ENCODE results near the gene RHBDD3. TPM values are rescaled to one million over a fixed set of nuclear protein-coding genes. Genes with fewer than 3 reads are reported as not detected.

The RHBDD3 gene
- total and polyA plus RNA-seq, 2 donors (not counting 1 experiment from before 2014, with no cell fraction given): 11.9 to 12.5 TPM

GRCh38 chr22:29211466-29211865, 56.3 kb downstream of the RHBDD3 start:
- TF ChIP-seq CTCF (IDR thresholded peaks at IDR 0.05): no peak
- no peak for TF ChIP-seq EZH2 (IDR thresholded peaks at IDR 0.05; ENCODE audit: borderline replicate concordance, insufficient read depth, low read depth, low read length, poor library complexity, severe bottlenecking)
- H4K20me1 ChIP-seq (ENCODE audit: control insufficient read depth, insufficient read depth, low read length, poor library complexity, severe bottlenecking): no peaks in the 10 kb centered on the region
- WGBS (ENCODE audit: insufficient coverage): 93% methylated on average over 8 of the region's 9 CpGs
- no peaks in the 10 kb centered on the region for H3K36me3 ChIP-seq (replicated peaks in 1 of 2; ENCODE audit: control extremely low read depth in 1 of 2, control insufficient read depth in 1 of 2, extremely low read depth in 1 of 2, insufficient read depth in 2 of 2, low read length in 1 of 2)
- H3K4me3 Mint-ChIP-seq: no peak overlapping the region
- H2AFZ ChIP-seq (ENCODE audit: insufficient read depth, low read depth, low read length, poor library complexity, severe bottlenecking): no peak overlapping the region
- no peak overlapping the region for H3K27ac Mint-ChIP-seq
- no peak overlapping the region for H3K27ac ChIP-seq (ENCODE audit: low read length in 2 of 2)
- peaks cover 17% of the 10 kb centered on the region in 2 donors for H3K4me1 ChIP-seq (ENCODE audit: control insufficient read depth in 2 of 2, insufficient read depth in 2 of 2, low read length in 2 of 2)
- H3K4me2 ChIP-seq (replicated peaks; ENCODE audit: low read depth, low read length, poor library complexity, severe bottlenecking): no peak overlapping the region
- peaks cover 0 to 64% (median 7%) of the 10 kb centered on the region in 4 experiments for H3K27me3 ChIP-seq (replicated peaks in 1 of 4; ENCODE audit: control extremely low read depth in 1 of 4, control insufficient read depth in 3 of 4, insufficient read depth in 4 of 4, low read length in 3 of 4)
- no peak for ATAC-seq (ENCODE audit: low read depth)
- H3K9ac ChIP-seq (ENCODE audit: low read length): no peak overlapping the region
- no peaks in the 10 kb centered on the region for H3K9me3 Mint-ChIP-seq (ENCODE audit: insufficient read depth)
- intact Hi-C loops (cut with micrococcal nuclease): no loop called here
- H3K4me1 Mint-ChIP-seq: peaks cover 16% of the 10 kb centered on the region
- CTCF ChIA-PET: interaction anchor here (1.4 kb wide), 1 partner anchor 8 kb away, joined by 3 read pairs; no protein-coding TSS in a partner anchor
- H3K4me3 ChIP-seq (ENCODE audit: control extremely low read depth in 1 of 5, extremely low read depth in 1 of 5, insufficient read depth in 1 of 5, low read depth in 2 of 5, low read length in 4 of 5): no peak overlapping the region
- POLR2A ChIA-PET: no interaction called here
- H3K79me2 ChIP-seq (ENCODE audit: control insufficient read depth, insufficient read depth, low read length): no peaks in the 10 kb centered on the region
- peaks cover 50% of the 10 kb centered on the region for H3K27me3 Mint-ChIP-seq
- no peak for DNase-seq
- no peaks in the 10 kb centered on the region for H3K9me3 ChIP-seq (ENCODE audit: control extremely low read depth in 1 of 3, control insufficient read depth in 2 of 3, insufficient read depth in 1 of 3, low read length in 2 of 3)

- Histone ChIP-seq H3K4me3 (ENCODE audit: control extremely low read depth in 1 of 5, extremely low read depth in 1 of 5, insufficient read depth in 1 of 5, low read depth in 2 of 5, low read length in 4 of 5) (no peak overlapping the region), H3K4me2 (replicated peaks; ENCODE audit: low read depth, low read length, poor library complexity, severe bottlenecking) (no peak overlapping the region), H3K36me3 (replicated peaks in 1 of 2; ENCODE audit: control extremely low read depth in 1 of 2, control insufficient read depth in 1 of 2, extremely low read depth in 1 of 2, insufficient read depth in 2 of 2, low read length in 1 of 2) (no peaks in the 10 kb centered on the region), H3K9ac (ENCODE audit: low read length) (no peak overlapping the region), H3K9me3 (ENCODE audit: control extremely low read depth in 1 of 3, control insufficient read depth in 2 of 3, insufficient read depth in 1 of 3, low read length in 2 of 3) (peaks cover 0 to 2% (median 0%) of the 10 kb centered on the region in 3 donors), H3K4me1 (ENCODE audit: control insufficient read depth in 2 of 2, insufficient read depth in 2 of 2, low read length in 2 of 2) (peaks cover 21% of the 10 kb centered on the region in 2 donors), H3K27ac (ENCODE audit: low read length in 2 of 2) (no peak overlapping the region), H3K27me3 (replicated peaks in 1 of 4; ENCODE audit: control extremely low read depth in 1 of 4, control insufficient read depth in 3 of 4, insufficient read depth in 4 of 4, low read length in 3 of 4) (peaks cover 0 to 68% (median 9%) of the 10 kb centered on the region in 4 experiments), H2AFZ (ENCODE audit: insufficient read depth, low read depth, low read length, poor library complexity, severe bottlenecking) (no peak overlapping the region), H3K79me2 (ENCODE audit: control insufficient read depth, insufficient read depth, low read length) (no peaks in the 10 kb centered on the region), H4K20me1 (ENCODE audit: control insufficient read depth, insufficient read depth, low read length, poor library complexity, severe bottlenecking) (no peaks in the 10 kb centered on the region)
- TF ChIP-seq EZH2 (IDR thresholded peaks at IDR 0.05; ENCODE audit: borderline replicate concordance, insufficient read depth, low read depth, low read length, poor library complexity, severe bottlenecking) (no peak), CTCF (IDR thresholded peaks at IDR 0.05) (no peak)
- Mint-ChIP-seq H3K4me3 (no peak overlapping the region), H3K4me1 (peaks cover 19% of the 10 kb centered on the region), H3K9me3 (ENCODE audit: insufficient read depth) (no peaks in the 10 kb centered on the region), H3K27ac (no peak overlapping the region), H3K27me3 (peaks cover 53% of the 10 kb centered on the region)
- ChIA-PET POLR2A (no interaction called here), CTCF (interaction anchor here (1.4 kb wide), 1 partner anchor 8 kb away, joined by 3 read pairs; no protein-coding TSS in a partner anchor)
- intact Hi-C loops (cut with micrococcal nuclease): no loop called here
- ATAC-seq (ENCODE audit: low read depth): no peak
- DNase-seq: no peak
- WGBS (ENCODE audit: insufficient coverage): 84% methylated on average over 11 of the region's 11 CpGs
These were observed 56.7 kb downstream of the RHBDD3 start for GRCh38 chr22:29211066-29211465.

Other genes starting within 250 kb of the RHBDD3 start
- not detected in 2 replicates for gene C22orf31, start 206.2 kb downstream of the RHBDD3 start, total RNA-seq
- gene C22orf31, start 206.2 kb downstream of the RHBDD3 start, polyA plus RNA-seq: not detected in 2 replicates
- not detected in 2 replicates for gene KREMEN1, start 194.9 kb downstream of the RHBDD3 start, total RNA-seq
- 0.01 TPM in 1 of 2 replicates, not detected in the other for gene KREMEN1, start 194.9 kb downstream of the RHBDD3 start, polyA plus RNA-seq
- not detected in 2 replicates for gene EMID1, start 62.1 kb downstream of the RHBDD3 start, total RNA-seq
- 0.19 TPM in 1 of 2 replicates, not detected in the other for gene EMID1, start 62.1 kb downstream of the RHBDD3 start, polyA plus RNA-seq
- 289 and 295 TPM in 2 replicates for gene EWSR1, start 287 bp upstream of the RHBDD3 start, total RNA-seq
- 281 and 328 TPM in 2 replicates for gene EWSR1, start 287 bp upstream of the RHBDD3 start, polyA plus RNA-seq
- gene GAS2L1, start 38.7 kb upstream of the RHBDD3 start, total RNA-seq: not detected in 2 replicates
- 0.25 and 0.36 TPM in 2 replicates for gene GAS2L1, start 38.7 kb upstream of the RHBDD3 start, polyA plus RNA-seq
- 4.7 and 5.6 TPM in 2 replicates for gene RASL10A, start 47.7 kb upstream of the RHBDD3 start, total RNA-seq
- gene RASL10A, start 47.7 kb upstream of the RHBDD3 start, polyA plus RNA-seq: 1.8 and 2.8 TPM in 2 replicates
- 162 and 174 TPM in 2 replicates for gene AP1B1, start 120.6 kb upstream of the RHBDD3 start, total RNA-seq
- gene AP1B1, start 120.6 kb upstream of the RHBDD3 start, polyA plus RNA-seq: 124 and 139 TPM in 2 replicates
- not detected in 2 replicates for gene RFPL1, start 170.6 kb upstream of the RHBDD3 start, total RNA-seq
- gene RFPL1, start 170.6 kb upstream of the RHBDD3 start, polyA plus RNA-seq: not detected in 2 replicates
- 0.10 and 0.19 TPM in 2 replicates for gene NEFH, start 212.2 kb upstream of the RHBDD3 start, total RNA-seq
- gene NEFH, start 212.2 kb upstream of the RHBDD3 start, polyA plus RNA-seq: 0.04 and 0.07 TPM in 2 replicates

Data from B cell (primary cell).